Astrocyte (in vitro differentiated cells and primary cell): ENCODE data around the gene NR5A1. TPM values are rescaled to one million over a fixed set of nuclear protein-coding genes. Genes with fewer than 3 reads are reported as not detected.
A peak's percentile ranks its signal among the peaks of the same experiment; 100 is the strongest.

ENCODE experiments used
- DNase-seq: peaks from one replicate; pipeline ENCODE4 v3.0.0-alpha.2; 2010; ENCODE audit warnings: low read depth
- FAIRE-seq: peaks from 2 replicates; lab custom pipeline; 2011; peaks lifted over from hg19 to GRCh38; lab: Jason Lieb, UNC
- H2AFZ ChIP-seq: 2 replicates; pipeline ENCODE4 v1.6.0; 2012; ENCODE audit warnings: low read depth, low read length, inconsistent platforms
- H3K27ac ChIP-seq: 2 replicates; pipeline ENCODE4 v1.5.1; 2011; ENCODE audit warnings: low read depth, low read length, inconsistent platforms
- H3K27me3 ChIP-seq: 2 replicates; pipeline ENCODE4 v1.6.0; 2011; ENCODE audit warnings: low read length, inconsistent platforms; ENCODE audit not compliant: insufficient read depth
- H3K36me3 ChIP-seq: 2 replicates; pipeline ENCODE4 v1.5.1; 2011; ENCODE audit warnings: low read length, inconsistent platforms; ENCODE audit not compliant: insufficient read depth
- H3K4me1 ChIP-seq: 2 replicates; pipeline ENCODE4 v1.5.1; 2011; ENCODE audit warnings: low read length, inconsistent platforms; ENCODE audit not compliant: insufficient read depth
- H3K4me2 ChIP-seq: 2 replicates; pipeline ENCODE4 v1.6.0; 2012; ENCODE audit warnings: low read length, inconsistent platforms
- H3K4me3 ChIP-seq: 2 replicates; pipeline ENCODE4 v1.5.1; 2011; ENCODE audit warnings: low read depth, mild to moderate bottlenecking, low read length, inconsistent platforms; ENCODE audit not compliant: insufficient read depth
- H3K79me2 ChIP-seq: 2 replicates; pipeline ENCODE4 v1.6.0; 2012; ENCODE audit warnings: mild to moderate bottlenecking, low read length, inconsistent platforms; ENCODE audit not compliant: insufficient read depth
- H3K9ac ChIP-seq: 2 replicates; pipeline ENCODE4 v1.6.0; 2012; ENCODE audit warnings: mild to moderate bottlenecking, low read length, inconsistent platforms
- H3K9me3 ChIP-seq: 2 replicates; pipeline ENCODE4 v1.5.1; 2012; ENCODE audit warnings: low read depth, mild to moderate bottlenecking, low read length, inconsistent platforms; ENCODE audit not compliant: insufficient read depth
- H4K20me1 ChIP-seq: 2 replicates; pipeline ENCODE4 v1.6.0; 2012; ENCODE audit warnings: low read length, inconsistent platforms; ENCODE audit not compliant: insufficient read depth
- H3K27ac Mint-ChIP-seq: one replicate; pipeline ENCODE4 v1.8.0; 2021; ENCODE audit warnings: mild to moderate bottlenecking, mixed read lengths; ENCODE audit not compliant: unreplicated experiment
- H3K27me3 Mint-ChIP-seq: one replicate; pipeline ENCODE4 v1.8.0; 2021; ENCODE audit warnings: low read depth, mixed read lengths; ENCODE audit not compliant: unreplicated experiment
- H3K36me3 Mint-ChIP-seq: one replicate; pipeline ENCODE4 v1.8.0; 2021; ENCODE audit warnings: low read depth, mixed read lengths; ENCODE audit not compliant: unreplicated experiment
- H3K4me1 Mint-ChIP-seq: one replicate; pipeline ENCODE4 v1.8.0; 2021; ENCODE audit warnings: low read depth, mixed read lengths; ENCODE audit not compliant: unreplicated experiment
- H3K4me3 Mint-ChIP-seq: one replicate; pipeline ENCODE4 v1.8.0; 2021; ENCODE audit warnings: mild to moderate bottlenecking, moderate library complexity, mixed read lengths; ENCODE audit not compliant: unreplicated experiment
- H3K9me3 Mint-ChIP-seq: one replicate; pipeline ENCODE4 v1.8.0; 2021; ENCODE audit warnings: mild to moderate bottlenecking, mixed read lengths; ENCODE audit not compliant: unreplicated experiment
- EZH2 ChIP-seq: IDR thresholded peaks from 2 replicates; pipeline ENCODE4 v1.6.1; 2012; ENCODE audit warnings: mild to moderate bottlenecking, low read length, inconsistent platforms; ENCODE audit not compliant: insufficient read depth
- total RNA-seq: library from RNA; stranded (reverse); gene quantifications from 2 replicates; pipeline ENCODE4 v1.2.1, GENCODE V29; 2021
- TF ChIP-seq, protein P1 (sequence below): IDR thresholded peaks from 2 replicates; pipeline ENCODE4 v1.5.1; 2011; ENCODE audit warnings: low read depth, mild to moderate bottlenecking, inconsistent platforms, low read length, moderate library complexity; ENCODE audit not compliant: insufficient read depth

The NR5A1 gene
- total RNA-seq, 1 donor from 2014 or later, result not detected

DNA sequence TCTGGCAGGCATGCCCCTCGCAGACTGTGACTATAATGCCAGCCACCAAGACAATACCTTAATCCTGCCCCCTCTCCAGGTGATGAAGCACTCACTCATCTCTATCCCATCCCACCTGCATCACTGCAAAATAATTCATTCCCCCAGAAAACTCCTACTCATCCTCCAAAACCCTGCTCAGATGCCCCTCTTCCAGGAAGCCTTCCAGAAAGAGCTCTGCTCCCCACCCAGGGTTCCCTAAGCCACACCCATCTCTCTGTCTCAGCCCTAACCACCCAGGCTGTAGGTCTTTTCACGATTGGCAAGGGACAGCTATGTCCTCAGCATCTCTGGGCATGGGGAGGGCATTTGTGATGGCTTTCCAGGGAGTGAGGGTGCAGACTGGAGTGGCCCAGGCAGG lies 17.2 kb downstream of the NR5A1 start:
- Mint-ChIP-seq H3K36me3 (no peaks in the 10 kb centered on the region), H3K4me1 (peaks cover 2% of the 10 kb centered on the region), H3K9me3 (no peaks in the 10 kb centered on the region), H3K4me3 (no peak overlapping the region), H3K27ac (peak overlapping the region; percentile 53), H3K27me3 (peaks cover 51% of the 10 kb centered on the region)
- H3K4me3 ChIP-seq, result no peak overlapping the region
- H3K4me1 ChIP-seq, result no peaks in the 10 kb centered on the region
- peaks cover 44% of the 10 kb centered on the region for H3K27me3 ChIP-seq
- H3K36me3 ChIP-seq, result no peaks in the 10 kb centered on the region
- no peak overlapping the region for H2AFZ ChIP-seq
- no peak for FAIRE-seq
- TF ChIP-seq EZH2, result no peak
- TF ChIP-seq, protein P1, sequence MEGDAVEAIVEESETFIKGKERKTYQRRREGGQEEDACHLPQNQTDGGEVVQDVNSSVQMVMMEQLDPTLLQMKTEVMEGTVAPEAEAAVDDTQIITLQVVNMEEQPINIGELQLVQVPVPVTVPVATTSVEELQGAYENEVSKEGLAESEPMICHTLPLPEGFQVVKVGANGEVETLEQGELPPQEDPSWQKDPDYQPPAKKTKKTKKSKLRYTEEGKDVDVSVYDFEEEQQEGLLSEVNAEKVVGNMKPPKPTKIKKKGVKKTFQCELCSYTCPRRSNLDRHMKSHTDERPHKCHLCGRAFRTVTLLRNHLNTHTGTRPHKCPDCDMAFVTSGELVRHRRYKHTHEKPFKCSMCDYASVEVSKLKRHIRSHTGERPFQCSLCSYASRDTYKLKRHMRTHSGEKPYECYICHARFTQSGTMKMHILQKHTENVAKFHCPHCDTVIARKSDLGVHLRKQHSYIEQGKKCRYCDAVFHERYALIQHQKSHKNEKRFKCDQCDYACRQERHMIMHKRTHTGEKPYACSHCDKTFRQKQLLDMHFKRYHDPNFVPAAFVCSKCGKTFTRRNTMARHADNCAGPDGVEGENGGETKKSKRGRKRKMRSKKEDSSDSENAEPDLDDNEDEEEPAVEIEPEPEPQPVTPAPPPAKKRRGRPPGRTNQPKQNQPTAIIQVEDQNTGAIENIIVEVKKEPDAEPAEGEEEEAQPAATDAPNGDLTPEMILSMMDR, result no peak
- no peaks in the 10 kb centered on the region for H3K9me3 ChIP-seq
- H4K20me1 ChIP-seq, result no peaks in the 10 kb centered on the region
- no peak overlapping the region for H3K9ac ChIP-seq
- no peaks in the 10 kb centered on the region for H3K79me2 ChIP-seq
- no peak overlapping the region for H3K4me2 ChIP-seq
- DNase-seq, result no peak
- no peak overlapping the region for H3K27ac ChIP-seq

DNA sequence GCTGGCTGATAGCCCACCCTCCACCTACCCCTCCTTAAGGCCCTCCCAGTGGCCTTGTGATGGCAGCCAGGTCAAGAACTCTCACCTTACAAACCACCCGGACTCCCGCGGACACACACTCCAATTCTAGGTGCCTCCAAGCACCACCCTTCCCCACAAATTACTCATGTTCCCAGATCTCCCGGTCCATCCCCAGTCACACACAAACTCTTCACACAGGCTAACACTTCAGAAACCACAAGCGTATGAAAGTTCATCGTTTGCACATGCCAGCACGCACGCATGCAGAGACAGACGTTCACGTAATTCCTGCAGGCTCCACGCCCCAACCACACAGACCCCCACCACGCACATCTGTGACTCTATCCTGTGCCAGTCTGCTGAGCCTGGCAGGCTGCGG lies 18.0 kb downstream of the NR5A1 start:
- Histone ChIP-seq H3K27me3 (peaks cover 44% of the 10 kb centered on the region), H3K4me3 (no peak overlapping the region), H3K79me2 (no peaks in the 10 kb centered on the region), H2AFZ (no peak overlapping the region), H3K9ac (no peak overlapping the region), H3K4me1 (no peaks in the 10 kb centered on the region), H4K20me1 (no peaks in the 10 kb centered on the region), H3K4me2 (no peak overlapping the region), H3K27ac (no peak overlapping the region), H3K36me3 (no peaks in the 10 kb centered on the region), H3K9me3 (no peaks in the 10 kb centered on the region)
- FAIRE-seq, result no peak
- DNase-seq, result peak; percentile 10
- Mint-ChIP-seq H3K4me3 (no peak overlapping the region), H3K27me3 (peaks cover 47% of the 10 kb centered on the region), H3K4me1 (peaks cover 2% of the 10 kb centered on the region), H3K9me3 (no peaks in the 10 kb centered on the region), H3K27ac (no peak overlapping the region), H3K36me3 (no peaks in the 10 kb centered on the region)
- TF ChIP-seq, protein P1, result no peak
- TF ChIP-seq EZH2, result no peak

DNA sequence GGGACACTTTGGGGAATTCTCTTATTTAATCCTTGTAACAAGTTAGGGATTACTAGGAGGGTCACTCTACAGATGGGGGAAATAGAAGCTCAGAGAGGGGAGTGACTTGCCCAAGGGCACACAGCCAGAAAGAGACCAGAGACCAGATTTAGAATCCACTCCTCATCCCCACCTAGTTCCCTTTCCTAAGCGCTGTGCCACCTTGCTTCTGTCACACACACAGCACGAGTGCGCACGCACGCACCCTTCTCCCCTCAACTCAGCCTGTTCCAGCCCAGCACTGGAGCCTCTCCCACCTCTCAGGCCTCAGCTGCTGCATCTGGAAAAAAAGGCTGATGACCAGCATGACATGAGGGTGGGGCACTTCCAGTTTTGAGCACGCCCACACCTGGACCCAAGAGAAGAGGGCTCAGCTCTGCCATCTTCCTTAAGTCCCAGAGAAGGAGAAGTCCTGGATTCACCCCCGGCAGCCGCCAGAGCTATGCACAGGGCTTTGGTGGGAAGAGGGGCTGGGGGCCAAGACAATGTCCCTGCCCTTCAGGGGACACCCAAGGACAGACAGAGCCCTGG lies 18.5 kb downstream of the NR5A1 start:
- H3K4me3 ChIP-seq, result no peak overlapping the region
- peaks cover 47% of the 10 kb centered on the region for H3K27me3 ChIP-seq
- H3K4me2 ChIP-seq, result no peak overlapping the region
- no peak overlapping the region for H3K27ac Mint-ChIP-seq
- H3K4me1 ChIP-seq, result no peaks in the 10 kb centered on the region
- DNase-seq (no peak), FAIRE-seq (no peak)
- H3K27me3 Mint-ChIP-seq, result peaks cover 46% of the 10 kb centered on the region
- H3K9me3 Mint-ChIP-seq, result no peaks in the 10 kb centered on the region
- H3K9me3 ChIP-seq, result no peaks in the 10 kb centered on the region
- no peaks in the 10 kb centered on the region for H4K20me1 ChIP-seq
- H3K4me1 Mint-ChIP-seq, result peaks cover 2% of the 10 kb centered on the region
- no peak for TF ChIP-seq EZH2
- TF ChIP-seq, protein P1, result no peak
- H2AFZ ChIP-seq, result no peak overlapping the region
- H3K36me3 Mint-ChIP-seq, result no peaks in the 10 kb centered on the region
- no peak overlapping the region for H3K27ac ChIP-seq
- H3K36me3 ChIP-seq, result no peaks in the 10 kb centered on the region
- H3K4me3 Mint-ChIP-seq, result no peak overlapping the region
- H3K9ac ChIP-seq, result no peak overlapping the region
- H3K79me2 ChIP-seq, result no peaks in the 10 kb centered on the region
